HL-60 (cell line): Measurements from ENCODE around the gene AGBL4.

Experiments used
- CTCF ChIP-seq: IDR thresholded peaks from one replicate; pipeline ENCODE4 v1.5.1; 2011; ENCODE audit warnings: low read length, control low read depth, inconsistent platforms; ENCODE audit not compliant: insufficient read depth
- POLR2AphosphoS5 ChIP-seq: IDR thresholded peaks from 2 replicates; pipeline ENCODE4 v1.6.1; 2012; ENCODE audit warnings: low read depth
- SPI1 ChIP-seq: IDR thresholded peaks from 2 replicates; pipeline ENCODE4 v1.6.1; 2012; ENCODE audit warnings: low read depth, mild to moderate bottlenecking, borderline replicate concordance
- TF ChIP-seq, protein P1 (sequence below): IDR thresholded peaks from 2 replicates; pipeline ENCODE4 v1.6.1; 2012; ENCODE audit warnings: low read depth; ENCODE audit not compliant: insufficient replicate concordance

DNA sequence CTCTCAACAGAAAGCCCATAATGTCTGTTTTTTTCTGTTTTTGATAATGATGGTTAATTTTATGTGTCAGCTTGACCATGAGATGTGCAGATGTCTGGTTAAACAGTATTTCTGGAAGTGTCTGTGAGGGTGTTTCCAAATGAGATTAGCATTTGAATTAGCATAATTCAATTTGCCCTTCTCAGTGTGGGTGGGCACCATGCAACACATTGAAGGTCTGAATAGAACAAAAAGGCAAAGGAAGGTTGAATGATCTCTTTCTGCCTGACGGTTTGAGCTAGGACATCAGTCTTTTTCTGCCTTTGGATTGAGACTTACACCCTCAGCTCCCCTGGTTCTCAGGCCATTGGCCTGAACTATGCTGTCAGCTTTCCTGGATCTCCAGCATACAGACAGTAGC lies 1516.9 kb downstream of the AGBL4 start:
- TF ChIP-seq CTCF (no peak), POLR2AphosphoS5 (no peak), SPI1 (no peak)
- TF ChIP-seq, protein P1, sequence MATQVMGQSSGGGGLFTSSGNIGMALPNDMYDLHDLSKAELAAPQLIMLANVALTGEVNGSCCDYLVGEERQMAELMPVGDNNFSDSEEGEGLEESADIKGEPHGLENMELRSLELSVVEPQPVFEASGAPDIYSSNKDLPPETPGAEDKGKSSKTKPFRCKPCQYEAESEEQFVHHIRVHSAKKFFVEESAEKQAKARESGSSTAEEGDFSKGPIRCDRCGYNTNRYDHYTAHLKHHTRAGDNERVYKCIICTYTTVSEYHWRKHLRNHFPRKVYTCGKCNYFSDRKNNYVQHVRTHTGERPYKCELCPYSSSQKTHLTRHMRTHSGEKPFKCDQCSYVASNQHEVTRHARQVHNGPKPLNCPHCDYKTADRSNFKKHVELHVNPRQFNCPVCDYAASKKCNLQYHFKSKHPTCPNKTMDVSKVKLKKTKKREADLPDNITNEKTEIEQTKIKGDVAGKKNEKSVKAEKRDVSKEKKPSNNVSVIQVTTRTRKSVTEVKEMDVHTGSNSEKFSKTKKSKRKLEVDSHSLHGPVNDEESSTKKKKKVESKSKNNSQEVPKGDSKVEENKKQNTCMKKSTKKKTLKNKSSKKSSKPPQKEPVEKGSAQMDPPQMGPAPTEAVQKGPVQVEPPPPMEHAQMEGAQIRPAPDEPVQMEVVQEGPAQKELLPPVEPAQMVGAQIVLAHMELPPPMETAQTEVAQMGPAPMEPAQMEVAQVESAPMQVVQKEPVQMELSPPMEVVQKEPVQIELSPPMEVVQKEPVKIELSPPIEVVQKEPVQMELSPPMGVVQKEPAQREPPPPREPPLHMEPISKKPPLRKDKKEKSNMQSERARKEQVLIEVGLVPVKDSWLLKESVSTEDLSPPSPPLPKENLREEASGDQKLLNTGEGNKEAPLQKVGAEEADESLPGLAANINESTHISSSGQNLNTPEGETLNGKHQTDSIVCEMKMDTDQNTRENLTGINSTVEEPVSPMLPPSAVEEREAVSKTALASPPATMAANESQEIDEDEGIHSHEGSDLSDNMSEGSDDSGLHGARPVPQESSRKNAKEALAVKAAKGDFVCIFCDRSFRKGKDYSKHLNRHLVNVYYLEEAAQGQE: no peak
